GM13977 (cell line): ENCODE data around the gene PAOX.
A peak's percentile ranks its signal among the peaks of the same experiment; 100 is the strongest.
"Not testable (repeated sequence)": the region's sequence is repeated elsewhere in the genome, so short reads cannot be mapped to it uniquely, and the experiment has no call there.

Source experiments
- DNase-seq: peaks from one replicate; pipeline ENCODE4 v3.0.0; 2012; ENCODE audit warnings: low spot score
- CTCF ChIP-seq: IDR thresholded peaks from 2 replicates; pipeline ENCODE4 v1.5.1; 2012; ENCODE audit warnings: mild to moderate bottlenecking, control low read depth; ENCODE audit not compliant: insufficient read depth; ENCODE audit errors: extremely low read depth, missing control alignments
- in situ Hi-C: fragments of 300-500 bp; cut with MboI; formaldehyde crosslinking; loops from one replicate; pipeline ENCODE4 v1.12.0; 2022; ENCODE audit warnings: low sequenced_read_pairs, low pct_unique_long_range_greater_than_20kb, mixed read lengths, inconsistent platforms; ENCODE audit not compliant: unreplicated experiment

The PAOX gene

DNA sequence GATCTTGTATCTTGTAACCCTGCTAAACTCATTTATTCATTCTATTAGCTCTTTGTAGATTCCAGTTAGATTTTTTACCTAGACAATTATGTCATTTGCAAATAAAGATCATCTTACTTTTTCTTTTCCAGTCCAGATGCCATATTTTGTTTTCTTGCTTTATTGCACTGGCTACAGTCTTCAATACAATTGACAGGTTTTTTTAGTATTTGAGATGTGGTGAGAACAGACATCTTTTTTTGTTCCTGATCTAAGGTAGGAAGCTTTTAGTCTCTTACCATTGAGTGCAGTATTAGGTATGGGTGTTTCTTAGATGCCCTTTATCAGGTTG is 33.3 kb downstream of the PAOX start:
- TF ChIP-seq CTCF = no peak
- in situ Hi-C loops = no loop called here
- DNase-seq = no peak

DNA sequence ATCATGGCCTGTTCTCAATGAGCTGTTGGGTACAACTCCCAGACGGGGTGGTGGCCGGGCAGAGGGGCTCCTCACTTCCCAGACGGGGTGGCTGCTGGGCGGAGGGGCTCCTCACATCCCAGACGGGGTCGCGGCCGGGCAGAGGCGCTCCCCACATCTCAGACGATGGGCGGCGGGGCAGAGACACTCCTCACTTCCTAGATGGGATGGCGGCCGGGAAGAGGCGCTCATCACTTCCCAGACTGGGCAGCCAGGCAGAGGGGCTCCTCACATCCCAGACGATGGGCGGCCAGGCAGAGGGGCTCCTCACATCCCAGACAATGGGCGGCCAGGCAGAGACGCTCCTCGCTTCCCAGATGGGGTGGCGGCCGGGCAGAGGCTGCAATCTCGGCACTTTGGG is 35.3 kb downstream of the PAOX start:
- in situ Hi-C loops = not testable (repeated sequence)

DNA sequence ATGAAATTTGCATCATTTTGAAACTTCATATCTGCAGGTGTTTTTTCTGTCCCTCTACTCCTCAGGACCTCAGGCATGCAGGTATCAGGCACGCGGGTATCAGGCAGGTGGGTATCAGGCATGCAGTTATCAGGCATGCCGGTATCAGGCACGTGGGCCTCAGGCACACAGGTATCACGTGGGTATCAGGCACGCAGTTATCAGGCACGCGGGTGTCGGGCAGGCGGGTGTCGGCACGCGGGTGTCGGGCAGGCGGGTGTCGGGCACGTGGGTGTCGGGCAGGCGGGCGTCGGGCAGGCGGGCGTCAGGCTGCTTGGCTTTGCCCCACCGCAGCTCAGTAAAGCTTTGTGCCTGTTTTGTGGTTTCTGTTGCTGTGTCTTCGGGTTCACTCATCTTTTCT is 36.7 kb downstream of the PAOX start:
- in situ Hi-C loops = no loop called here
- DNase-seq = peak; percentile 17
- TF ChIP-seq CTCF = no peak

More for the DNA sequence above, 35.3 kb downstream of the PAOX start:
- not testable (repeated sequence) for DNase-seq

DNA sequence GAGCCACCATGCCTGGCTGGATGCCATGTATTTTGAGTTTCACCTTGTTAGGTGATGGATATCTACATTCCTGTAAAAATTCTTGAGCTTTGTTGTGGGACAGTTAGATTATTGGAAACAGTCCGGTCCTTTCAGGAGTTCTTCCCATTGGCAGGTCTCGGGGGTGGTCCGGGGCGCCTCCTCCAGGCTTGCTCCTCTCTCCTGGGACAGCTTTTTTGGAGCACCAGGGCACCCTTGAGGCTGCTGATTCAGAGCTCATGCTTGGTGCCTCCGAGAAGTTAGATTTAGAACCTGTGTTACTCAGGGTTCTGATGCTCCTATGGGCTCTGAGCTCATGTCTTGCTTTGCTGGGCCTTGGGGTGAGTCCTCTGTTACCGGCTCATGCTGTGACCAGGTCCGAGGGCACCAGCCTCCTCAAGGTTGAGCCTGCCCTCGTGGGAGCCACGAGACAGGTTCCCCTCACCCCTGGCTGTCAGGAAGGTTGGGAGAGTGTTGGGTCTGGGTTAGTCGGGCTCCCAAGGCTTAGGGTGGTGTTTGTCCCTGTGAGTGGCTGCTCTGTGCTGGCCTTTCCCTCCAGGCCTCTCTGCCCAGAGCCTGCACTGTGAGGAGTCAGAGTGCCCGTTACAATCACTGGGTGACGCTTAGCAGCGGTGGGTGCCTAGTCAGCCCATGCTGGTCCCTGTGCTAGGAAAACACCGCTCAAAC is 39.4 kb downstream of the PAOX start:
- DNase-seq = no peak
- in situ Hi-C loops = no loop called here
- TF ChIP-seq CTCF = no peak

GRCh38 chr10:133419211-133419950 is 40.3 kb downstream of the PAOX start:
- DNase-seq = peak; percentile 22
- TF ChIP-seq CTCF = no peak
- in situ Hi-C loops = no loop called here

GRCh38 chr10:133420028-133420427 is 41.0 kb downstream of the PAOX start:
- DNase-seq = peak; percentile 21
- TF ChIP-seq CTCF = no peak
- in situ Hi-C loops = no loop called here

DNA sequence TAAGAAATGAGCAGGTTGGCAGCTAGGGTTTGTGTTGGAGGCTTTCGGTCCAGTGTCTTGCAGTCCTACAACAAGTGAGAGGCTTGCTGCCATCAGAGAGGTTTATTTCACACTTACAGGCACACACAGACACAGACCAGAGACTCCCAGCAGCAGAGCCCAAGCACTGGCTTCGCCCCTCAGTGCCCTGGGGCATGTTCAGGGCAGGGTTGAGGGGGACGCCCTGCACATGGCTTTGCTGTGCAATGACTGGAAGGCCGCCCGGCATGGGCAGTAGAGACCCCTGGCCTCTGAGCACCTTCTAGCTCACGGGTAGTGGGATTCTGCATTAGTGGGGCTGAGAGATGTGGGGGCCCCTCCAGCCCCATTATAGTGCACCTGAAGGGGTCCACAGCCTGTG is 41.5 kb downstream of the PAOX start:
- DNase-seq = peak; percentile 17
- TF ChIP-seq CTCF = no peak
- in situ Hi-C loops = no loop called here
